HEK293T (cell line): ENCODE measurements around the gene SLC5A2.

ENCODE experiments used
- CTCF ChIA-PET: fragments of 350-600 bp; formaldehyde crosslinking; extraction: SDS; loops from one replicate; lab custom pipeline; 2021; ENCODE audit warnings: antibody characterized with exemption, inconsistent platforms; lab: Yijun Ruan, JAX
- POLR2A ChIA-PET: fragments of 350-600 bp; formaldehyde crosslinking; extraction: SDS; loops from one replicate; lab custom pipeline; 2020; ENCODE audit warnings: antibody characterized with exemption, inconsistent platforms; lab: Yijun Ruan, JAX
- DNase-seq: peaks from one replicate; pipeline ENCODE4 v3.0.0; 2012; ENCODE audit warnings: mixed read lengths; ENCODE audit errors: extremely low spot score
- ARNT ChIP-seq: fragments of 450-650 bp; IDR thresholded peaks from 2 replicates; pipeline ENCODE4 v1.6.1; 2017; ENCODE audit warnings: mild to moderate bottlenecking
- BHLHE40 ChIP-seq: fragments of 450-650 bp; IDR thresholded peaks from 2 replicates; pipeline ENCODE4 v1.6.1; 2016; ENCODE audit warnings: mild to moderate bottlenecking, moderate library complexity, borderline replicate concordance
- CTBP1 ChIP-seq: fragments of 450-650 bp; IDR thresholded peaks from 2 replicates; pipeline ENCODE4 v1.6.1; 2016; ENCODE audit warnings: borderline replicate concordance
- ELF4 ChIP-seq: fragments of 450-650 bp; IDR thresholded peaks from 2 replicates; pipeline ENCODE4 v1.6.1; 2017; ENCODE audit warnings: antibody characterized with exemption
- FOXA1 ChIP-seq: fragments of 450-650 bp; IDR thresholded peaks from 2 replicates; pipeline ENCODE4 v1.6.1; 2016; ENCODE audit warnings: mild to moderate bottlenecking
- FOXK2 ChIP-seq: fragments of 450-650 bp; IDR thresholded peaks from 2 replicates; pipeline ENCODE4 v1.6.1; 2016; ENCODE audit warnings: mild to moderate bottlenecking
- FOXM1 ChIP-seq: fragments of 450-650 bp; IDR thresholded peaks from 2 replicates; pipeline ENCODE4 v1.6.1; 2017; ENCODE audit warnings: mild to moderate bottlenecking, borderline replicate concordance
- HDGF ChIP-seq: fragments of 450-650 bp; IDR thresholded peaks from 2 replicates; pipeline ENCODE4 v1.6.1; 2017; ENCODE audit warnings: antibody characterized with exemption, borderline replicate concordance
- L3MBTL2 ChIP-seq: fragments of 450-650 bp; conservative IDR thresholded peaks from 2 replicates; pipeline ENCODE4 v1.6.1; 2016; ENCODE audit warnings: mild to moderate bottlenecking
- LEF1 ChIP-seq: fragments of 450-650 bp; IDR thresholded peaks from 2 replicates; pipeline ENCODE4 v1.6.1; 2017; ENCODE audit warnings: mild to moderate bottlenecking, borderline replicate concordance
- NFRKB ChIP-seq: fragments of 450-650 bp; IDR thresholded peaks from 2 replicates; pipeline ENCODE4 v1.6.1; 2016; ENCODE audit warnings: mild to moderate bottlenecking, moderate library complexity
- SP1 ChIP-seq: fragments of 450-650 bp; IDR thresholded peaks from 2 replicates; pipeline ENCODE4 v1.6.1; 2017
- SUZ12 ChIP-seq: fragments of 450-650 bp; IDR thresholded peaks from 2 replicates; pipeline ENCODE4 v1.6.1; 2016; ENCODE audit warnings: mild to moderate bottlenecking
- TARDBP ChIP-seq: fragments of 450-650 bp; IDR thresholded peaks from 2 replicates; pipeline ENCODE4 v1.6.1; 2016
- ZNF384 ChIP-seq: fragments of 450-650 bp; IDR thresholded peaks from 2 replicates; pipeline ENCODE4 v1.6.1; 2016
- TF ChIP-seq, protein P1 (sequence below): fragments of 450-650 bp; IDR thresholded peaks from 2 replicates; pipeline ENCODE4 v1.6.1; 2016

SLC5A2 gene

GRCh38 chr16:31461921-31462804, 20.8 kb upstream of the SLC5A2 start:
- TF ChIP-seq FOXK2 (no peak), SP1 (no peak), ELF4 (no peak), FOXM1 (no peak), TARDBP (no peak), NFRKB (no peak), ARNT (no peak), FOXA1 (no peak), HDGF (no peak), BHLHE40 (no peak), ZNF384 (no peak), LEF1 (no peak), L3MBTL2 (no peak), SUZ12 (no peak), CTBP1 (no peak)
- TF ChIP-seq, protein P1, sequence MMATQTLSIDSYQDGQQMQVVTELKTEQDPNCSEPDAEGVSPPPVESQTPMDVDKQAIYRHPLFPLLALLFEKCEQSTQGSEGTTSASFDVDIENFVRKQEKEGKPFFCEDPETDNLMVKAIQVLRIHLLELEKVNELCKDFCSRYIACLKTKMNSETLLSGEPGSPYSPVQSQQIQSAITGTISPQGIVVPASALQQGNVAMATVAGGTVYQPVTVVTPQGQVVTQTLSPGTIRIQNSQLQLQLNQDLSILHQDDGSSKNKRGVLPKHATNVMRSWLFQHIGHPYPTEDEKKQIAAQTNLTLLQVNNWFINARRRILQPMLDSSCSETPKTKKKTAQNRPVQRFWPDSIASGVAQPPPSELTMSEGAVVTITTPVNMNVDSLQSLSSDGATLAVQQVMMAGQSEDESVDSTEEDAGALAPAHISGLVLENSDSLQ: no peak
- POLR2A ChIA-PET: interaction anchor here (5.4 kb wide), 1 partner anchor 9 kb away, joined by 27 read pairs; the partner anchor contains the start of gene TGFB1I1
- CTCF ChIA-PET: no interaction called here
- DNase-seq: no peak

GRCh38 chr16:31464348-31464769, 18.6 kb upstream of the SLC5A2 start:
- ChIA-PET POLR2A (no interaction called here), CTCF (no interaction called here)
- DNase-seq: no peak
- TF ChIP-seq L3MBTL2 (no peak), SP1 (no peak), ZNF384 (no peak), FOXK2 (no peak), CTBP1 (no peak), ARNT (no peak), FOXM1 (no peak), NFRKB (no peak), SUZ12 (no peak), FOXA1 (no peak), ELF4 (no peak), HDGF (no peak), TARDBP (no peak), LEF1 (no peak), BHLHE40 (no peak)
- TF ChIP-seq, protein P1: no peak

GRCh38 chr16:31464781-31465260, 18.1 kb upstream of the SLC5A2 start:
- no peak for DNase-seq
- CTCF ChIA-PET: no interaction called here
- TF ChIP-seq SP1 (no peak), FOXM1 (no peak)
- POLR2A ChIA-PET: no interaction called here

GRCh38 chr16:31465788-31466370, 17.0 kb upstream of the SLC5A2 start:
- TF ChIP-seq FOXA1 (no peak), L3MBTL2 (no peak), TARDBP (no peak), SP1 (no peak), FOXM1 (no peak), FOXK2 (no peak), HDGF (no peak)
- ChIA-PET CTCF (no interaction called here), POLR2A (no interaction called here)
- no peak for DNase-seq

- CTCF ChIA-PET: no interaction called here
- no peak for TF ChIP-seq LEF1
- TF ChIP-seq, protein P1: no peak
- TF ChIP-seq L3MBTL2: no peak
- TF ChIP-seq SUZ12: no peak
- no peak for TF ChIP-seq BHLHE40
- TF ChIP-seq ELF4: no peak
- TF ChIP-seq ZNF384: no peak
- TF ChIP-seq HDGF: no peak
- TF ChIP-seq TARDBP: no peak
- TF ChIP-seq CTBP1: no peak
- TF ChIP-seq FOXM1: no peak
- no peak for TF ChIP-seq ARNT
- TF ChIP-seq NFRKB: no peak
- no peak for TF ChIP-seq FOXK2
- no peak for TF ChIP-seq FOXA1
- no peak for TF ChIP-seq SP1
- POLR2A ChIA-PET: no interaction called here
- no peak for DNase-seq
These were observed 16.5 kb upstream of the SLC5A2 start for GRCh38 chr16:31466381-31466841.
